ENCODE results near the gene RNF222.
"Not testable (repeated sequence)": the region's sequence is repeated elsewhere in the genome, so short reads cannot be mapped to it uniquely, and the experiment has no call there.

The RNF222 gene

DNA sequence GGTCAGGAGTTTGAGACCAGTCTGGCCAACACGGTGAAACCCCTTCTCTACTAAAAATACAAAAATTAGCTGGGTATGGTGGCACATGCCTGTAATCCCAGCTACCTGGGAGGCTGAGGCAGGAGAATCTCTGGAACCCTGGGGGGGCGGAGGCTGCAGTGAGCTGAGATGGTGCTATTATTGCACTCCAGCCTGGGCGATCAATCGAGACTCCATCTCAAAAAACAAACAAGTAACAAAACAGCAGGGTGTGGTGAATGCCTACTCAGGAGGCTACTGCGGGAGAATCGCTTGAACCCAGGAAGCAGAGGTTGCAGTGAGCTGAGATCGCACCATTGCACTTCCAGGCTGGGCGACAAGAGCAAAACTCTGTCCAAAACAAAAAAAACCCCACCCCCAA, 19.5 kb downstream of the RNF222 start:
- DNase-seq: not testable (repeated sequence)

GRCh38 chr17:8377422-8377821, 20.2 kb downstream of the RNF222 start:
- no peak for DNase-seq

GRCh38 chr17:8376271-8377067, 21.2 kb downstream of the RNF222 start, which contains the start of gene KRABD2:
Gene KRABD2 (minus strand): TSS chr17:8376704.
- peak; percentile 94 for DNase-seq

GRCh38 chr17:8375738-8376259, 21.8 kb downstream of the RNF222 start:
- DNase-seq: peak; percentile 29

DNA sequence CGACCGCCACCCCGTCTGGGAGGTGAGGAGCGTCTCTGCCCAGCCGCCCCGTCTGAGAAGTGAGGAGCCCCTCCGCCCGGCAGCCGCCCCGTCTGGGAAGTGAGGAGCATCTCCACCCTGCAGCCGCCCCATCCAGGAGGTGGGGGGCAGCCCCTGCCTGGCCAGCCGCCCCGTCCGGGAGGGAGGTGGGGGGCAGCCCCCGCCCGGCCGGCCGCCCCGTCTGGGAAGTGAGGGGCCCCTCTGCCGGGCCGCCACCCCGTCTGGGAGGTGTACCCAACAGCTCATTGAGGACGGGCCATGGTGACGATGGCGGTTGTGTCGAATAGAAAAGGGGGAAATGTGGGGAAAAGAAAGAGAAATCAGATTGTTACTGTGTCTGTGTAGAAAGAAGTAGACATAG, 23.8 kb downstream of the RNF222 start:
- not testable (repeated sequence) for DNase-seq

DNA sequence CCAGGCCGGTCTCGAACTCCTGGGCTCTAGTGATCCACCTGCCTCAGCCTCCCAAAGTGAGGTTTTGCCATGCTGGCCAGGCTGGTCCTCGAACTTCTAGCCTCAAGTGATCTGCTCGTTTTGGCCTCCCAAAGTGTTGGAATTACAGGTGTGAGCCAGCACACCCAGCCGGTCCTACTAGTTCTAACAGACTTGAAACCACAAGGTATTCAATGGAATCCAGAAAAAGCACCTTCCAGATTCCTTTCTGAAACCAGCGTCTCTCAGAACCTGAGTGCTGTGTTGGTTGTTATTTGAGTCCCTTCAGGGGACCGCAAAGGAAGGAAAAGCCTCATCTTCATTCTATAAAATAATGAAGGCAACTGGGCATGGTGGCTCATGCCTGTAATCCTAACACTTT, 25.2 kb downstream of the RNF222 start:
- no peak for DNase-seq

GRCh38 chr17:8371786-8372185, 25.8 kb downstream of the RNF222 start:
- DNase-seq: no peak

DNA sequence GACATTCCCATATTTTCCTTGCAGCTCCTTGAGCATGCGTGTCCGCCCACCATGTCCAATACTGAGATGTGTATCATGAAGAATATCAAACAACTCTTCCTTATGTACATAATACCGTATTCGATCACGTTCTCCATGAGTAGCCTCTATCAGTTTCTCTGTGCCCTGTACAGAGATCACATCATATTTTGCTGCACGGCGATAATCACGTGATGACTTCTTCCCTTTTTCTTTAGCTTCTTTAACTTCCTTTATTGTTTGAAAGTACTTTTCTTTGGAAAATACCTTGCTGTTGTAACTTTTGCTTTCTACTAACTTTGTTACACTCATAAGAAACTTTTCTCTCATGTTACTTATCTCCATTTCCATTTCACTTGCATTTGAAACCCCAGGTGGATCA, 27.7 kb downstream of the RNF222 start:
- no peak for DNase-seq

DNA sequence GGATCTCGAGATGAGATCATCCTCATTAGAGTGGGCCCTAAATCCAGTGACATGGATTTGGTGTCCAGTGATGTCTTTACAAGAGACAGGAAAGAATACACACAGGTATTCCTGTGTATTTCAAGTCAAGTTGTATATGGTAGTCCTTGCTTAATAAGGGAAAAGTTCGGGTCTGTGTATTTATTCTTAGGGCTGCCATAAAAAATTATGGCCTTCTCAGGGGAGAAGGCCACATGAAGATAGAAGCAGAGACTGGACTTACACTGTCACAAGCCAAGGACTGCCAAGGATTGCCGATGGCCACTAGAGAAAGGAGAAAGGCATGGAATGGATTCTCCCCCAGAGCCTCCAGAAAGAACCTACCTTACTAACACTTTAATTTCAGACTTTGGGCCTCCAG, 29.4 kb downstream of the RNF222 start:
- DNase-seq: no peak

- DNase-seq: no peak
These were observed 31.4 kb downstream of the RNF222 start for GRCh38 chr17:8366231-8366630.

DNA sequence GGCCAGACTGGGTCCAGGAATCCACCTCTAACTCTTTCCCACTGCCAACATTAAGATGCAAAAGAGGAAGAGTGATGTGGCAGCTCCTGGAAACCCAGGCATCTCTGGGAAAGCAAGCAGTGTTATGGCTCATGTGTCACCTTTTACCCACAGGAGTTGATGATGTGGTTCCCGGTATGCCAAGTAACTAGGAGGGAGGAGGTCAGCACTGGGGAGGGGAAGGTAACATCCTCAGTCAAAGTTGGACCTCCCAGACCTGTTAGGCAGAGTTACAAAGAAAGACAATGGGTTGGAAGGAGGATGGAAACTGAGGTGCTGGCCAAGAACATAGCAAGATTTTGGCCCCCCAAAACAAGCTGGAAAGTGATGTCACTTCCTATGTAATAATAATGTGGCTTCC, 32.5 kb downstream of the RNF222 start:
- no peak for DNase-seq

- no peak for DNase-seq
These were observed 34.8 kb downstream of the RNF222 start for GRCh38 chr17:8362651-8363332.

DNA sequence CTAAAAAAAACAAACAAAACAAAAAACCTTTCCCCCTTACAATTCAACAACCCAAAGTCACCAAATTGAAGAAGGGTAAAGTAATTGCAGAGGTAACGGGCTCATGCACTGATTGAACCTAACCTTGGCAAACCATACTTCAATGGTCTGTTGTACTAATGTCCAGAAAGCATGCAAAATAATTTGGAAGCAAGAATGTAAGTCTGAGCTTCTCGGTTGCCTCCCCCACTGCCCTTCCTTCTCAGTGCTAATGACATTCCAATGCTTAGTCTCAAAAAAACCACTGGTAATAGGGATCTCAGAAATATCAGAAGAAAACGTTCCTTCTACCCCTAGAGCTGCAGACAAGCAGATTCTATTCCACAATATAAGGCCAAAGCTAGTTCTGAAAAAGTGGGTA, 36.9 kb downstream of the RNF222 start:
- DNase-seq: no peak

GRCh38 chr17:8360260-8360659, 37.4 kb downstream of the RNF222 start:
- DNase-seq: no peak

DNA sequence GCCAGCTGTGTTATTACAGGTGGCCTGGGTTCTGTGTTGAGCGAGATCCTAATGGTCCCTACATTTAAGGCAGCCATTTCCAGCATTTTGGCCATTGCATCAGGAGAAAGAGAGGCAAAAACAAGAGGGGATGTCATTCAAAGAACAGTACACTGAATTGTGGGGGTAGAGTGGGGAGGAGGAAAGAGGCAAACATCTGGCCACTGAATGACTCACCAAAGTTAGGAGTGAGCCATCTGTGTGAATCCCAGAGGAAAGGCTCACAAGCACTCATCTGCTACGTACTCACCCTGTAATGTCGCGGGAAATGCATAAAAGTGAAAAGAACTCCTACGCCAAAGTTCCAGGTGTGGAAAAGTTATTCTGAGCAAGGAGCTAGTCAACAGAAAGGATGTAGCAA, 37.9 kb downstream of the RNF222 start:
- no peak for DNase-seq

DNA sequence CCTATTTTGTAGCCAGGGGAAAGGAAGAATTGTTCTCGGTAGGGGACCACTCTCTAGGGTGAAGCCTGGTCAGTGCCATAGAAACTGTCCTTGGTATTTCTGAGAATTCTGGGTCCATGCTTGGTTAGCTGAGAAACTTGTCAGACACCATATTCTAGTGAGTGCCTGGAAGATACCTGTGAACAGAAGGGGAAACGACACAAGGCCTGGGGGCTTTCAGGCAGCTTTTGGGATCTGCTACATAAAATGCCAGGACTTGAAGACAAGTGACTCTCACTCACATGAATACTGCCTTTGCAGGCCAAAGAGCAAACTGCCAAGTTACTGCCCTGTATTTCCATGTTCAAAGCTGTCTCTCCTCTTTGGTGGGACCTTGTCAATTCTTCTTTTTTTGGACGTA, 39.7 kb downstream of the RNF222 start:
- DNase-seq: no peak

DNA sequence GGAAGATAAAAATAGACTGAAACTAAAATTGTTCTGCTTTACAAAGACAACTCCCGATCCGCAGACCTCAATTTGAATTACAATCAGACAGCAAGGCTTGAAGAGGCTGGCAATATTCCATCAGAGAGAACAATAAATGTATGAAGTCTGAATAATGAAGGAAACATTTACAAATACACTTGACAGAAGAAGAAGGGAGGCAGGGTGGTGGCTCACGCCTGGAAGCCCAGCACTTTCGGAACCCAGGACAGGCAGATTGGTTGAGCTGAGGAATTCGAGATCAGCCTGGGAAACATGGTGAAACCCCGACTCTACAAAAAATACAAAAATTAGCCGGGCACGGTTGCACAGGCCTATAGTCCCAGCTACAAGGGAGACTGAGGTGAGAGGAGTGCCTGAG, 43.4 kb downstream of the RNF222 start:
- DNase-seq: no peak

GRCh38 chr17:8353736-8354135, 43.9 kb downstream of the RNF222 start:
- no peak for DNase-seq

DNA sequence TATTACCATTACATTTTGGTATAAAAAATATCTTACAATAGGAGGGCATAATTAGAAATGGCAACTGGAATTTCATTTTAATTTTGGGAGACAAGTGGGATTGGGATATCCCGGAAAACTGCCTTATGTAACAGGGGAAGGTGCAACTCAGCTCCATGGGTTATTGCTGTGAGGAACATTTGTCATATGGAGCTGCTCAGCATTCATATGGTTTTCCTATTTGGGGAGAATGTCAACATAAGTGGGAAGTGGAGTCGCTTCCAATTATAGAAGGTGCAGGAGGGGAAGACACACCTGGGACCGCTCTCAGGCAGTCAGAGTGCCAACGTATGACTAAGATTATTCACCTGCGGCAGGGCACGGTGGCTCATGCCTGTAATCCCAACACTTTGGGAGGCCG, 47.3 kb downstream of the RNF222 start:
- no peak for DNase-seq

- DNase-seq: not testable (repeated sequence)
These were observed 50.6 kb downstream of the RNF222 start for GRCh38 chr17:8347001-8347400.

DNA sequence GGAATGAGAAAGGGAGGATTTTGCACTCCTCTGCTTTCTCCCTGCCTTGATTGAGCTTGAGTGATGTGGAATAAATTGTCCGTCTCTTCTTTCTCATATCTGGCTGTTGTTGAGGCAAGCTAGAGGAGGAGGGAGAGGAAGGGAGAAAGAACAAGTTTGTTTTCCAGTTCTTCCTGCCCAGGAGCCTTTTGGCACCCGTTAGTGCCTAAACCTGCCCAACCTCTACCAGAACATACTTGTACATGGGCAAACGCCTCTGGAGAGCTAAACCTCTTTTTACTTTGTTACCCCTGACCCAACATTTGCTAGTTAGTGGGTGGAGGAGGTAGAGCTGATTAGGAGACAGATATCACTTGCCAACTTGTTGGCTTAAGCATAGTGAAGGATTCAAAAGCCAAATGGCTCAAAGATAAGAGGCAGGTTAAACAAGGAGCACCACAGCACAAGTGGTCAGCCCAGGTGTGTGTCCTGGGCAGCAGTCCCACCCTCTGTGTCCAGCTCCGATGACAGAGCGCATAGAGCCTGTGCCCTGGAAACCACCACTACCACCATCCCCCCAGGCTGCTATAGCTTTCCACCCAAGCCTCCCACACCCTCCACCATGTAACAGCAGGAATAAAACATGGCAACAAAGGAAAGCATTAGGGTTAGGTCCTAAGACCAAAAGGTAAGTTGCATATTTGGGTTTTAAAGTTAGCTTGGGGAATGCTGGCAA, 51.5 kb downstream of the RNF222 start:
- no peak for DNase-seq

- DNase-seq: no peak
These were observed 52.5 kb downstream of the RNF222 start for GRCh38 chr17:8345052-8345690.

DNA sequence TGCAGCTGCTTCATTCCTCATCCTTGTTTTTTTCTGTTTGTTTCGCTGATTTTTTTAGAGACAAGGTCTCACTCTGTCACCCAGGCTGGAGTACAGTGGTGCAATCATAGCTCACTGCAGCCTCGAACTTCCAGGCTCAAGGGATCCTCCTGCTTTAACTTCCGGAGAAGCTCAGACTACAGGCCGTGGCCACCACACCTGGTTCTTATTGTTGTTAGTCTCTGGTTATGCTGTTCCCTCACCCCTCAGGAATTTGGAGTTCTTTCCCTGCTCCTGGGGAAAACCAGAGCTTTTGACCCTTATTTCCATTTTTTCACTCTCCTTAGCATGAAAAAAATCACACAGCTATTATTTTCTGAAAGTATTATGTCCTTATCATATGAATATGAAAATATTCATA, 56.2 kb downstream of the RNF222 start:
- DNase-seq: no peak

All from left hindlimb (tissue), 1 donor.